Nephron progenitor cell (in vitro differentiated cells): ENCODE data around the gene PPM1F.
"Not testable (repeated sequence)": the region's sequence is repeated elsewhere in the genome, so short reads cannot be mapped to it uniquely, and the experiment has no call there.

Experiments used
- DNase-seq: peaks from one replicate; pipeline ENCODE4 v3.0.0; 2021
- H3K27ac Mint-ChIP-seq: 2 replicates; pipeline ENCODE4 v1.8.0; 2021; ENCODE audit warnings: mild to moderate bottlenecking, moderate library complexity, mixed read lengths
- H3K27me3 Mint-ChIP-seq: 2 replicates; pipeline ENCODE4 v1.8.0; 2021; ENCODE audit warnings: mild to moderate bottlenecking, low read depth, mixed read lengths; ENCODE audit not compliant: poor library complexity
- H3K36me3 Mint-ChIP-seq: 2 replicates; pipeline ENCODE4 v1.8.0; 2021; ENCODE audit warnings: low read depth, mixed read lengths
- H3K4me1 Mint-ChIP-seq: 2 replicates; pipeline ENCODE4 v1.8.0; 2021; ENCODE audit warnings: mixed read lengths
- H3K4me3 Mint-ChIP-seq: 2 replicates; pipeline ENCODE4 v1.8.0; 2021; ENCODE audit warnings: mild to moderate bottlenecking, moderate library complexity, mixed read lengths
- H3K9me3 Mint-ChIP-seq: 2 replicates; pipeline ENCODE4 v1.8.0; 2021; ENCODE audit warnings: mild to moderate bottlenecking, moderate library complexity, mixed read lengths
- TF ChIP-seq, protein P1 (sequence below): fragments of 200-600 bp; sonication (generic); IDR thresholded peaks from 2 replicates; pipeline ENCODE4 v1.5.0; 2021; ENCODE audit warnings: antibody characterized with exemption

PPM1F gene

DNA sequence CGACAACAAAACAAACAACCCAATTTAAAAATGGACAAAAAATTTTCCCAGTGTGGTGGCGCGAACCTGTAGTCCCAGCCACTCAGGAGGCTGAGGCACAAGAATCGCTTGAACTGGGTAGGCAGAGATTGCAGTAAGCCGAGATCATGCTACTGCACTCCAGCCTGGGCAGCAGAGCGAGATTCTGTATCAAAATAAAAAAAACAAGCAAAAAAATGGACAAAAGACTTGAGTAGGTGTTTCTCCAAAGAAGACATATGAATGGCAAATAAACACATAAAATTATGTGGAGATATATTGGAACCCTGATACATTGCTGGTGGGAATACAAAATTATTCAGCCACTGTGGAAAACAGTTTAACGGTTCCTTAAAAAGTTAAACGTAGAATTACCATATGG, 57.8 kb downstream of the PPM1F start:
- Mint-ChIP-seq H3K4me1 (no peaks in the 10 kb centered on the region), H3K4me3 (no peak overlapping the region), H3K9me3 (peaks cover 11% of the 10 kb centered on the region), H3K27me3 (peaks cover 8% of the 10 kb centered on the region), H3K27ac (no peak overlapping the region), H3K36me3 (no peaks in the 10 kb centered on the region)
- TF ChIP-seq, protein P1, sequence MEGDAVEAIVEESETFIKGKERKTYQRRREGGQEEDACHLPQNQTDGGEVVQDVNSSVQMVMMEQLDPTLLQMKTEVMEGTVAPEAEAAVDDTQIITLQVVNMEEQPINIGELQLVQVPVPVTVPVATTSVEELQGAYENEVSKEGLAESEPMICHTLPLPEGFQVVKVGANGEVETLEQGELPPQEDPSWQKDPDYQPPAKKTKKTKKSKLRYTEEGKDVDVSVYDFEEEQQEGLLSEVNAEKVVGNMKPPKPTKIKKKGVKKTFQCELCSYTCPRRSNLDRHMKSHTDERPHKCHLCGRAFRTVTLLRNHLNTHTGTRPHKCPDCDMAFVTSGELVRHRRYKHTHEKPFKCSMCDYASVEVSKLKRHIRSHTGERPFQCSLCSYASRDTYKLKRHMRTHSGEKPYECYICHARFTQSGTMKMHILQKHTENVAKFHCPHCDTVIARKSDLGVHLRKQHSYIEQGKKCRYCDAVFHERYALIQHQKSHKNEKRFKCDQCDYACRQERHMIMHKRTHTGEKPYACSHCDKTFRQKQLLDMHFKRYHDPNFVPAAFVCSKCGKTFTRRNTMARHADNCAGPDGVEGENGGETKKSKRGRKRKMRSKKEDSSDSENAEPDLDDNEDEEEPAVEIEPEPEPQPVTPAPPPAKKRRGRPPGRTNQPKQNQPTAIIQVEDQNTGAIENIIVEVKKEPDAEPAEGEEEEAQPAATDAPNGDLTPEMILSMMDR = no peak
- no peak for DNase-seq

GRCh38 chr22:21889251-21889990, 63.2 kb downstream of the PPM1F start:
- Mint-ChIP-seq H3K9me3 (peaks cover 26% of the 10 kb centered on the region), H3K27ac (no peak overlapping the region)

GRCh38 chr22:21887841-21888240, 64.8 kb downstream of the PPM1F start:
- no peak for DNase-seq
- H3K27ac Mint-ChIP-seq = no peak overlapping the region
- H3K4me3 Mint-ChIP-seq = no peak overlapping the region
- H3K27me3 Mint-ChIP-seq = peaks cover 2% of the 10 kb centered on the region
- TF ChIP-seq, protein P1 = no peak
- no peaks in the 10 kb centered on the region for H3K36me3 Mint-ChIP-seq
- H3K4me1 Mint-ChIP-seq = peaks cover 5% of the 10 kb centered on the region
- H3K9me3 Mint-ChIP-seq = peaks cover 31% of the 10 kb centered on the region

More at GRCh38 chr22:21889251-21889990, 63.2 kb downstream of the PPM1F start:
- Mint-ChIP-seq H3K4me3 (no peak overlapping the region), H3K36me3 (no peaks in the 10 kb centered on the region), H3K4me1 (peaks cover 5% of the 10 kb centered on the region), H3K27me3 (peaks cover 8% of the 10 kb centered on the region)
- TF ChIP-seq, protein P1 = no peak
- no peak for DNase-seq

DNA sequence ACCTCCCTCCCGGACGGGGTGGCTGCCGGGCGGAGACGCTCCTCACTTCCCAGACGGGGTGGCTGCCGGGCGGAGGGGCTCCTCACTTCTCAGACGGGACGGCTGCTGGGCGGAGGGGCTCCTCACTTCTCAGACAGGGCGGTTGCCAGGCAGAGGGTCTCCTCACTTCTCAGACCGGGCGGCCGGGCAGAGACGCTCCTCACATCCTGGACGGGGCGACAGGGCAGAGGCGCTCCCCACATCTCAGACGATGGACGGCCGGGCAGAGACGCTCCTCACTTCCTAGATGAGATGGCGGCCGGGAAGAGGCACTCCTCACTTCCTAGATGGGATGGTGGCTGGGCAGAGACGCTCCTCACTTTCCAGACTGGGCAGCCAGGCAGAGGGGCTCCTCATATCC, 68.7 kb downstream of the PPM1F start:
- not testable (repeated sequence) for H3K27me3 Mint-ChIP-seq, H3K4me1 Mint-ChIP-seq, H3K27ac Mint-ChIP-seq, DNase-seq, H3K4me3 Mint-ChIP-seq, H3K36me3 Mint-ChIP-seq
- peaks cover 18% of the 10 kb centered on the region for H3K9me3 Mint-ChIP-seq

GRCh38 chr22:21882754-21883333, 69.8 kb downstream of the PPM1F start:
- H3K4me1 Mint-ChIP-seq, H3K4me3 Mint-ChIP-seq, H3K36me3 Mint-ChIP-seq, H3K27ac Mint-ChIP-seq, H3K27me3 Mint-ChIP-seq, DNase-seq: not testable (repeated sequence)
- peaks cover 18% of the 10 kb centered on the region for H3K9me3 Mint-ChIP-seq

- H3K4me1 Mint-ChIP-seq = no peaks in the 10 kb centered on the region
- TF ChIP-seq, protein P1 = no peak
- no peak overlapping the region for H3K27ac Mint-ChIP-seq
These were observed 70.6 kb downstream of the PPM1F start for GRCh38 chr22:21881841-21882753.

More at GRCh38 chr22:21881841-21882753, 70.6 kb downstream of the PPM1F start:
- DNase-seq = no peak
- H3K4me3 Mint-ChIP-seq = no peak overlapping the region
- H3K36me3 Mint-ChIP-seq = no peaks in the 10 kb centered on the region
- H3K9me3 Mint-ChIP-seq = peaks cover 18% of the 10 kb centered on the region
- H3K27me3 Mint-ChIP-seq = no peaks in the 10 kb centered on the region
